H1 (cell line): ENCODE data around the gene TNFAIP1. TPM values are rescaled to one million over a fixed set of nuclear protein-coding genes. Genes with fewer than 3 reads are reported as not detected.
A peak's percentile ranks its signal among the peaks of the same experiment; 100 is the strongest.

ENCODE experiments used
- ATF3 ChIP-seq: IDR thresholded peaks from 2 replicates; pipeline ENCODE4 v1.6.1; 2011; ENCODE audit warnings: low read depth, mild to moderate bottlenecking, low read length; ENCODE audit not compliant: insufficient read depth
- CREB1 ChIP-seq: IDR thresholded peaks from 2 replicates; pipeline ENCODE4 v1.6.1; 2012; ENCODE audit warnings: inconsistent platforms
- E2F6 ChIP-seq: IDR thresholded peaks from 2 replicates; pipeline ENCODE4 v1.6.1; 2012; ENCODE audit warnings: inconsistent platforms
- EGR1 ChIP-seq: IDR thresholded peaks from 2 replicates; pipeline ENCODE4 v1.6.1; 2011; ENCODE audit warnings: low read depth, low read length, borderline replicate concordance
- FOSL1 ChIP-seq: IDR thresholded peaks from 2 replicates; pipeline ENCODE4 v1.6.1; 2011; ENCODE audit warnings: mild to moderate bottlenecking, low read depth, low read length, moderate library complexity; ENCODE audit not compliant: insufficient read depth
- GABPA ChIP-seq: IDR thresholded peaks from 2 replicates; pipeline ENCODE4 v1.6.1; 2011; ENCODE audit warnings: mild to moderate bottlenecking, low read length, moderate library complexity, borderline replicate concordance; ENCODE audit not compliant: insufficient read depth
- GTF2F1 ChIP-seq: IDR thresholded peaks from 2 replicates; pipeline ENCODE4 v1.6.1; 2012; ENCODE audit warnings: low read depth, low read length, improper control_type of control experiment, borderline replicate concordance
- HDAC6 ChIP-seq: IDR thresholded peaks from one replicate; pipeline ENCODE4 v1.7.1; 2012; ENCODE audit warnings: low read depth, mild to moderate bottlenecking, inconsistent platforms, low read length, moderate library complexity
- JUN ChIP-seq: IDR thresholded peaks from 2 replicates; pipeline ENCODE4 v1.6.1; 2011; ENCODE audit warnings: low read depth, mild to moderate bottlenecking, improper control_type of control experiment, low read length
- KDM4A ChIP-seq: IDR thresholded peaks from one replicate; pipeline ENCODE4 v1.7.1; 2012; ENCODE audit warnings: low read depth, mild to moderate bottlenecking, moderate library complexity, low read length, inconsistent platforms; ENCODE audit not compliant: severe bottlenecking
- KDM5A ChIP-seq: fragments of 200-600 bp; IDR thresholded peaks from 2 replicates; pipeline ENCODE4 v1.7.1; 2012; ENCODE audit warnings: mild to moderate bottlenecking, low read length, inconsistent platforms, mixed read lengths
- NANOG ChIP-seq: IDR thresholded peaks from 2 replicates; pipeline ENCODE4 v1.6.1; 2011; ENCODE audit warnings: low read length, low read depth, mild to moderate bottlenecking, inconsistent platforms; ENCODE audit not compliant: insufficient read depth, poor library complexity, severe bottlenecking
- NRF1 ChIP-seq: IDR thresholded peaks from 2 replicates; pipeline ENCODE4 v1.6.1; 2011; ENCODE audit warnings: mild to moderate bottlenecking, low read depth, low read length, improper control_type of control experiment
- PHF8 ChIP-seq: fragments of 200-600 bp; sonication (generic); conservative IDR thresholded peaks from 2 replicates; pipeline ENCODE4 v1.7.1; 2012; ENCODE audit warnings: low read depth, mild to moderate bottlenecking, inconsistent platforms, low read length, moderate library complexity
- POLR2A ChIP-seq, 2 experiments: IDR thresholded peaks; 1 replicate in 1 of 2; 2 replicates in 1 of 2; pipeline ENCODE4 v1.6.1; 2011; ENCODE audit warnings: low read depth in 2 of 2, low read length in 2 of 2, mild to moderate bottlenecking in 2 of 2; ENCODE audit errors: control extremely low read depth in 1 of 2
- POLR2AphosphoS5 ChIP-seq: IDR thresholded peaks from 2 replicates; pipeline ENCODE4 v1.6.1; 2011; ENCODE audit warnings: low read depth, low read length
- POU5F1 ChIP-seq: IDR thresholded peaks from 2 replicates; pipeline ENCODE4 v1.6.1; 2011; ENCODE audit warnings: low read depth, mild to moderate bottlenecking, low read length, moderate library complexity
- RBBP5 ChIP-seq: IDR thresholded peaks from 2 replicates; pipeline ENCODE4 v1.7.1; 2012; ENCODE audit warnings: low read depth, mild to moderate bottlenecking, inconsistent platforms, low read length, moderate library complexity, borderline replicate concordance
- SIX5 ChIP-seq: IDR thresholded peaks from 2 replicates; pipeline ENCODE4 v1.6.1; 2011; ENCODE audit warnings: mild to moderate bottlenecking, low read depth, low read length
- SP4 ChIP-seq: IDR thresholded peaks from 2 replicates; pipeline ENCODE4 v1.6.1; 2012; ENCODE audit warnings: low read length, inconsistent platforms
- TAF1 ChIP-seq: IDR thresholded peaks from 2 replicates; pipeline ENCODE4 v1.6.1; 2011; ENCODE audit warnings: mild to moderate bottlenecking, low read depth, low read length
- TAF7 ChIP-seq: optimal IDR thresholded peaks from 2 replicates; pipeline ENCODE3; 2011; ENCODE audit warnings: low read depth, mild to moderate bottlenecking, inconsistent platforms, low read length, moderate library complexity, borderline replicate concordance
- YY1 ChIP-seq: IDR thresholded peaks from 2 replicates; pipeline ENCODE4 v1.6.1; 2011; ENCODE audit warnings: low read depth, mild to moderate bottlenecking, low read length
- polyA plus RNA-seq, 7 experiments: library from polyadenylated mRNA; depleted of rRNA in 3 of 7; stranded (reverse) in 5 of 7; unstranded in 2 of 7; fragments of >200 nt in 5 of 7; fragments of 200-250 nt in 2 of 7; gene quantifications; 1 replicate in 5 of 7; 2 replicates in 1 of 7; 4 replicates in 1 of 7; pipeline versions ENCODE4 v1.2.1 to v1.2.3, GENCODE V29; 2011 to 2013; ENCODE audit warnings: missing spikeins in 2 of 7, mixed read lengths in 2 of 7
- total RNA-seq: library from RNA; stranded (reverse); fragmentation: NEBNext Ultra II Directional; extraction: Animal tissue kit (Norgen Biotek cat#: 25700); gene quantifications from 2 replicates; pipeline ENCODE4 v1.2.1, GENCODE V29; 2021

Gene TNFAIP1
- total and polyA plus RNA-seq, 2 of the 8 experiments (the other 6 are each of a cell fraction or from before 2014, with no cell fraction given): 16.9 to 19.5 TPM

- TF ChIP-seq POLR2A (IDR thresholded peaks at IDR 0.05; ENCODE audit: control extremely low read depth in 1 of 2, low read depth in 2 of 2, low read length in 2 of 2): peak; percentile 60 to 91
- TF ChIP-seq KDM4A: peak; percentile 75
- TF ChIP-seq POU5F1: no peak
- peak; percentile 82; the same call in 1 of the 2 replicates for TF ChIP-seq SP4
- TF ChIP-seq PHF8: peak; percentile 91; the same call in 1 of the 2 replicates
- peak; percentile 54 for TF ChIP-seq NANOG
- TF ChIP-seq SIX5: peak; percentile 5; the same call in 1 of the 2 replicates
- TF ChIP-seq CREB1: peak; percentile 81
- TF ChIP-seq FOSL1: no peak
- TF ChIP-seq TAF1: peak; percentile 97
- TF ChIP-seq EGR1: 0 out of 2 replicates have a peak, but pooled peaks have one; percentile 35
- no peak for TF ChIP-seq JUN
- peak; percentile 99 for TF ChIP-seq GABPA
- TF ChIP-seq POLR2AphosphoS5: peak; percentile 92
- peak; percentile 64 for TF ChIP-seq TAF7
- no peak for TF ChIP-seq HDAC6
- no peak for TF ChIP-seq NRF1
- TF ChIP-seq YY1: peak; percentile 96
- 0 out of 2 replicates have a peak, but pooled peaks have one; percentile 33 for TF ChIP-seq E2F6
- TF ChIP-seq RBBP5: 0 out of 2 replicates have a peak, but pooled peaks have one; percentile 59
- peak; percentile 81 for TF ChIP-seq ATF3
- TF ChIP-seq GTF2F1: no peak
- TF ChIP-seq KDM5A: peak; percentile 98
These were observed 21.7 kb downstream of the TNFAIP1 start, which contains the start of gene POLDIP2 (continued) for GRCh38 chr17:28357061-28357900.
